Activated naive CD8-positive, alpha-beta T cell treated with anti-CD3 and anti-CD28 coated beads, Interleukin-2, amount 50 U/mL, for 24 hours (primary cell): ENCODE data around the gene PPP1R26.
"Not testable (repeated sequence)": the region's sequence is repeated elsewhere in the genome, so short reads cannot be mapped to it uniquely, and the experiment has no call there.

Source experiments
- ATAC-seq: fragments of 150-1000 bp; cut with Tn5 transposase; one replicate; pipeline ENCODE4 v1.10.0; 2021
- DNase-seq: peaks from one replicate; pipeline ENCODE4 v3.0.0; 2021
- H3K27ac Mint-ChIP-seq: one replicate; pipeline ENCODE4 v1.8.0; 2021; ENCODE audit warnings: mild to moderate bottlenecking, mixed read lengths
- H3K27me3 Mint-ChIP-seq: one replicate; pipeline ENCODE4 v1.8.0; 2021; ENCODE audit warnings: mixed read lengths
- H3K36me3 Mint-ChIP-seq: one replicate; pipeline ENCODE4 v1.8.0; 2021; ENCODE audit warnings: low read depth, mixed read lengths
- H3K4me1 Mint-ChIP-seq: one replicate; pipeline ENCODE4 v1.8.0; 2021; ENCODE audit warnings: mixed read lengths
- H3K4me3 Mint-ChIP-seq: one replicate; pipeline ENCODE4 v1.8.0; 2021; ENCODE audit warnings: mild to moderate bottlenecking, moderate library complexity, mixed read lengths
- H3K9me3 Mint-ChIP-seq: one replicate; pipeline ENCODE4 v1.8.0; 2021; ENCODE audit warnings: mixed read lengths

Gene PPP1R26

GRCh38 chr9:135479469-135480052, at the start of gene PPP1R26:
Gene PPP1R26 (plus strand): TSS chr9:135479782. CDS start chr9:135484511, 4,729 bp downstream.
- peaks cover 54% of the 10 kb centered on the region for H3K27me3 Mint-ChIP-seq
- no peak for ATAC-seq
- H3K4me1 Mint-ChIP-seq, result peaks cover 4% of the 10 kb centered on the region

GRCh38 chr9:135437259-135437658, 42.3 kb upstream of the PPP1R26 start:
- H3K4me1 Mint-ChIP-seq, result no peaks in the 10 kb centered on the region
- H3K27me3 Mint-ChIP-seq, result peaks cover 19% of the 10 kb centered on the region
- peaks cover 5% of the 10 kb centered on the region for H3K9me3 Mint-ChIP-seq
- DNase-seq, result no peak
- H3K36me3 Mint-ChIP-seq, result no peaks in the 10 kb centered on the region
- no peak overlapping the region for H3K27ac Mint-ChIP-seq
- no peak overlapping the region for H3K4me3 Mint-ChIP-seq
- ATAC-seq, result no peak

More at GRCh38 chr9:135479469-135480052, at the start of gene PPP1R26:
- H3K27ac Mint-ChIP-seq, result no peak within 1 kb of the TSS
- no peaks in the 10 kb centered on the region for H3K9me3 Mint-ChIP-seq
- H3K36me3 Mint-ChIP-seq, result no peaks in the 10 kb centered on the region
- H3K4me3 Mint-ChIP-seq, result peak within 1 kb of the TSS; percentile 76
- DNase-seq, result no peak

- not testable (repeated sequence) for H3K27ac Mint-ChIP-seq, H3K9me3 Mint-ChIP-seq, H3K4me3 Mint-ChIP-seq, DNase-seq, H3K36me3 Mint-ChIP-seq, ATAC-seq, H3K4me1 Mint-ChIP-seq
- H3K27me3 Mint-ChIP-seq, result peaks cover 19% of the 10 kb centered on the region
Measured at GRCh38 chr9:135437696-135438095, 41.9 kb upstream of the PPP1R26 start.

GRCh38 chr9:135438581-135439232, 40.9 kb upstream of the PPP1R26 start:
- H3K36me3 Mint-ChIP-seq, H3K4me3 Mint-ChIP-seq, H3K9me3 Mint-ChIP-seq, ATAC-seq, H3K4me1 Mint-ChIP-seq, H3K27ac Mint-ChIP-seq: not testable (repeated sequence)
- peaks cover 18% of the 10 kb centered on the region for H3K27me3 Mint-ChIP-seq
- DNase-seq, result peak; percentile 61

- not testable (repeated sequence) for ATAC-seq, H3K9me3 Mint-ChIP-seq, DNase-seq, H3K36me3 Mint-ChIP-seq, H3K4me3 Mint-ChIP-seq, H3K27ac Mint-ChIP-seq, H3K4me1 Mint-ChIP-seq
- peaks cover 16% of the 10 kb centered on the region for H3K27me3 Mint-ChIP-seq
Measured at GRCh38 chr9:135439514-135439913, 40.1 kb upstream of the PPP1R26 start.

- no peak for DNase-seq
- ATAC-seq, result no peak
- no peaks in the 10 kb centered on the region for H3K36me3 Mint-ChIP-seq
- peaks cover 15% of the 10 kb centered on the region for H3K27me3 Mint-ChIP-seq
- no peak overlapping the region for H3K27ac Mint-ChIP-seq
- peaks cover 5% of the 10 kb centered on the region for H3K9me3 Mint-ChIP-seq
- no peak overlapping the region for H3K4me3 Mint-ChIP-seq
- no peaks in the 10 kb centered on the region for H3K4me1 Mint-ChIP-seq
Measured at GRCh38 chr9:135439916-135440315, 39.7 kb upstream of the PPP1R26 start.

GRCh38 chr9:135440620-135441019, 39.0 kb upstream of the PPP1R26 start:
- H3K4me1 Mint-ChIP-seq, result peaks cover 2% of the 10 kb centered on the region
- H3K27ac Mint-ChIP-seq, result no peak overlapping the region
- no peak for ATAC-seq
- peaks cover 14% of the 10 kb centered on the region for H3K27me3 Mint-ChIP-seq
- no peaks in the 10 kb centered on the region for H3K36me3 Mint-ChIP-seq
- no peak for DNase-seq
- peaks cover 5% of the 10 kb centered on the region for H3K9me3 Mint-ChIP-seq
- H3K4me3 Mint-ChIP-seq, result no peak overlapping the region

GRCh38 chr9:135441105-135442071, 38.2 kb upstream of the PPP1R26 start:
- not testable (repeated sequence) for H3K4me1 Mint-ChIP-seq, H3K27ac Mint-ChIP-seq, DNase-seq, ATAC-seq, H3K36me3 Mint-ChIP-seq, H3K9me3 Mint-ChIP-seq, H3K4me3 Mint-ChIP-seq
- H3K27me3 Mint-ChIP-seq, result peaks cover 12% of the 10 kb centered on the region

- H3K36me3 Mint-ChIP-seq, result no peaks in the 10 kb centered on the region
- H3K27me3 Mint-ChIP-seq, result peaks cover 12% of the 10 kb centered on the region
- ATAC-seq (no peak), DNase-seq (no peak)
- H3K9me3 Mint-ChIP-seq, result peaks cover 5% of the 10 kb centered on the region
- H3K4me3 Mint-ChIP-seq, result no peak overlapping the region
- peaks cover 2% of the 10 kb centered on the region for H3K4me1 Mint-ChIP-seq
- no peak overlapping the region for H3K27ac Mint-ChIP-seq
Measured at GRCh38 chr9:135442075-135442474, 37.5 kb upstream of the PPP1R26 start.

- H3K36me3 Mint-ChIP-seq, result no peaks in the 10 kb centered on the region
- DNase-seq (no peak), ATAC-seq (no peak)
- no peaks in the 10 kb centered on the region for H3K9me3 Mint-ChIP-seq
- no peak overlapping the region for H3K4me3 Mint-ChIP-seq
- H3K4me1 Mint-ChIP-seq, result peaks cover 2% of the 10 kb centered on the region
- peaks cover 5% of the 10 kb centered on the region for H3K27me3 Mint-ChIP-seq
- no peak overlapping the region for H3K27ac Mint-ChIP-seq
Measured at GRCh38 chr9:135443797-135444425, 35.7 kb upstream of the PPP1R26 start.

- peaks cover 2% of the 10 kb centered on the region for H3K4me1 Mint-ChIP-seq
- H3K27me3 Mint-ChIP-seq, result no peaks in the 10 kb centered on the region
- DNase-seq (no peak), ATAC-seq (no peak)
- H3K9me3 Mint-ChIP-seq, result no peaks in the 10 kb centered on the region
- no peaks in the 10 kb centered on the region for H3K36me3 Mint-ChIP-seq
- H3K27ac Mint-ChIP-seq, result no peak overlapping the region
- no peak overlapping the region for H3K4me3 Mint-ChIP-seq
Measured at GRCh38 chr9:135447126-135447525, 32.5 kb upstream of the PPP1R26 start.

GRCh38 chr9:135448663-135449100, 30.9 kb upstream of the PPP1R26 start:
- no peak for DNase-seq
- Mint-ChIP-seq H3K36me3 (no peaks in the 10 kb centered on the region), H3K4me1 (peaks cover 2% of the 10 kb centered on the region), H3K9me3 (no peaks in the 10 kb centered on the region), H3K4me3 (no peak overlapping the region), H3K27me3 (peaks cover 9% of the 10 kb centered on the region), H3K27ac (no peak overlapping the region)
- no peak for ATAC-seq

GRCh38 chr9:135449532-135449931, 30.1 kb upstream of the PPP1R26 start:
- H3K4me1 Mint-ChIP-seq, H3K27me3 Mint-ChIP-seq, ATAC-seq, H3K27ac Mint-ChIP-seq, H3K36me3 Mint-ChIP-seq, DNase-seq, H3K4me3 Mint-ChIP-seq, H3K9me3 Mint-ChIP-seq: not testable (repeated sequence)

GRCh38 chr9:135450956-135451355, 28.6 kb upstream of the PPP1R26 start:
- no peak for DNase-seq
- Mint-ChIP-seq H3K27ac (no peak overlapping the region), H3K27me3 (peaks cover 14% of the 10 kb centered on the region), H3K9me3 (no peaks in the 10 kb centered on the region), H3K4me1 (no peaks in the 10 kb centered on the region), H3K4me3 (no peak overlapping the region), H3K36me3 (no peaks in the 10 kb centered on the region)
- no peak for ATAC-seq
